SK-N-SH treated with all-trans-retinoic acid at 6 μM for 48 hours (cell line): ENCODE measurements around the gene TSPAN9.

ENCODE experiments used
- BACH2 ChIP-seq: fragments of 250-450 bp; sonication (Bioruptor Pico); IDR thresholded peaks from 2 replicates; pipeline ENCODE4 v1.9.0; 2021; ENCODE audit warnings: mild to moderate bottlenecking, borderline replicate concordance
- TCF4 ChIP-seq: fragments of 250-450 bp; sonication (Bioruptor Pico); IDR thresholded peaks from 2 replicates; pipeline ENCODE4 v1.8.0; 2021; ENCODE audit warnings: mild to moderate bottlenecking, moderate library complexity, borderline replicate concordance
- ZFP3 ChIP-seq: fragments of 250-450 bp; sonication (Bioruptor Pico); IDR thresholded peaks from 2 replicates; pipeline ENCODE4 v1.5.0; 2020; ENCODE audit warnings: mild to moderate bottlenecking, moderate library complexity

GRCh38 chr12:3317841-3318501 is 240.8 kb downstream of the TSPAN9 start:
- TF ChIP-seq ZFP3 (CRISPR knock-in tag) (no peak), BACH2 (CRISPR knock-in tag) (no peak), TCF4 (CRISPR knock-in tag) (no peak; the same call in 1 of the 2 replicates)
